NCI-H1048 (cell line): Measurements from ENCODE around the gene TAF1B.

Source experiments
- DNase-seq: peaks from one replicate; lab custom pipeline; 2025; lab: John Stamatoyannopoulos, UW

TAF1B gene

DNA sequence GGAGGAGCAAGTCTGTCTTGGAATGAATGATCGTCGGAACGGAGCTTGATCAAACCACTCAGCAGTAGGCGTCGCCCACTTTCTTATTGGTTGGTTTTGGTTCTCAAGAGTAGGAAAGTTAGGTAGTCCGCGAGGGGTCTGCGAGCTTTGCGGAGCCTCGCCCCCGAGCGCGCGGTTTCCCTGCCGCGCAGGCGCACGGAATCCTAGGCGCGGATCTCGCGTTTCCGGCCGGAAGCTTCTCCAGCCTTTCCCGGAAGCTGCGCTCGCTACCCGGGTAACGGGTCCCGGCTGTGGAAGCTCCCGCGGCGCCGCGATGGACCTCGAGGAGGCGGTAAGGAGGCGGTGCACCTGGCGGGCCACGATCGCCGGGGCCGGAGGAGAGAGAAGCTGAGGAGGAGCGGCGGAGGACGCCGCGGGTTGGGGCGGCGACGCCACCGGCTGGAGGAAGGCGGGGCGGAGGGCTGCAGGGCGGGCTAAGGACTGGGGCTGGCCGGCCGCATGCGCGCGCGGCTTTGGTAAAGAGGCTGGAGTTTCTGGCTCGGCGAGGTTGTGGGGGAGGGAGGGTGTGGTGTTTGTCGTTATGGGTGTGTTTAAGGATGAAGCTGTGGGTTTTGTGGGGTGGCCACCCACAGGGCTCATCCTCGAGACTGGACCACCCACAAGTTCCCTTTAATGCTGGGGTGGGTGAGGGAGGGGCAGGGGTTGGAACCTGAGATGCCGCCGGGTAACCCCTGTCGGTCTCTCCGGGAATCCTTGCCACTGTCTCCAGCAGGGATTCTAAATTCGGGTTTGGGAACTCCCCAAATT, at the start of gene TAF1B:
TAF1B (plus strand) TSS at position 246 of the 807 bp plus-strand sequence; CDS start at position 314, 68 bp downstream.
- peak; percentile 77 for DNase-seq

DNA sequence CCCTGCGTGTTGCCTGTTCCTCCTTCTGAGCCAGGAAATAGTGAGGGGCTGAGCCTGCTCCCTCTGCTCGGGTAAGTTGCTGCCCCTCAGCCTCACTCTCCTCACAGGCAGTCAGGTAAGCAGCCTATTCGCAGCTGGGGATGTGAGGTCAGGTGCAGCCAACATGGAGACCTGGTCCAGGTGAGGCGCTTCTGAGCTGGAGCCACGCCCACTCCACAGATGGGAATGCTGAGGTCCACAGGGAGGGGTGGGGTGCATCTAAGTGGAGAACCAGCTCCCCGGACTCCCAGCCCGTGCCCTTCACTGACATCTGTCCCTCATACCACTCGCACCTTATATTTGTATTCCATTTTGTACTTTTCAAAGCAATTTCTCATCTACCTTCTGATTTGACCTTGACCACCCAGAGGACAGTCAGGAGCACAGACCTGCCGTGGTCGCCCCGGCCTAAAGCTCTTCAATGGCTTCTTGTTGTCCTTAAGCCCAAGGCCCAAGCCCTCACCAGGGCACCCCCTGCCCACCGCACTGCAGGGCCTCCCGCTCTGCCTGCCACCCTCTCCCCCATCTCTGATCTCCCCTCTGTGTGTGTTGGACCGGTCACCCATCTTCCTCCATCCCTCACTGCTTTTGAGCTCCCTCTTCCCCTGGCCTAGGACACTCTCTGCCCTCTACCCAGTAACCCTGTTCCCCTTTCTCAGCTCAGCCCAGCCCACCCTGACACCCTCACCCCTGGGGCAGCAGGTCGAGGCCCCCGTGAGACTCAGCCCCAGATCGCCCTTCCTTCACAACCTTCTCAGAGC, 49.2 kb upstream of the TAF1B start:
- DNase-seq = no peak

DNA sequence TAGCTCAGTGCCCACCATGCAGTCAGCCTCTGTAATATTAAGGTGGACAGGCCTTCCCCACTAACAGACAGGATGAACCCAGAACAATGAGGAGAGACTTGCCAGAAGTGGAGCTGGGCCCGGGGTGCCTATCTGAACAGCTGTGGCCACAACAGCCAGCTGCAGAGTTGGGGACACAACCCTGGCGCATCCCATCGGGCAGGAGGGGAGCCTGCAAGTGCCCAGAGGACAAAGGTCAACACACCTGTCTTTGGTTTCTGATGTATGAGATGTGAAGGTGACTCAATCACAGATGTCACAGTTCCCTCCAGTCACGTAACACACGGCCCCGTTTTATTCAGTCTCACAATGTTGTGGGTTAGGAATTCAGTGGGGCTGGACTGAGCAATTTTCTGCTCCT, 48.2 kb upstream of the TAF1B start:
- DNase-seq = no peak

DNA sequence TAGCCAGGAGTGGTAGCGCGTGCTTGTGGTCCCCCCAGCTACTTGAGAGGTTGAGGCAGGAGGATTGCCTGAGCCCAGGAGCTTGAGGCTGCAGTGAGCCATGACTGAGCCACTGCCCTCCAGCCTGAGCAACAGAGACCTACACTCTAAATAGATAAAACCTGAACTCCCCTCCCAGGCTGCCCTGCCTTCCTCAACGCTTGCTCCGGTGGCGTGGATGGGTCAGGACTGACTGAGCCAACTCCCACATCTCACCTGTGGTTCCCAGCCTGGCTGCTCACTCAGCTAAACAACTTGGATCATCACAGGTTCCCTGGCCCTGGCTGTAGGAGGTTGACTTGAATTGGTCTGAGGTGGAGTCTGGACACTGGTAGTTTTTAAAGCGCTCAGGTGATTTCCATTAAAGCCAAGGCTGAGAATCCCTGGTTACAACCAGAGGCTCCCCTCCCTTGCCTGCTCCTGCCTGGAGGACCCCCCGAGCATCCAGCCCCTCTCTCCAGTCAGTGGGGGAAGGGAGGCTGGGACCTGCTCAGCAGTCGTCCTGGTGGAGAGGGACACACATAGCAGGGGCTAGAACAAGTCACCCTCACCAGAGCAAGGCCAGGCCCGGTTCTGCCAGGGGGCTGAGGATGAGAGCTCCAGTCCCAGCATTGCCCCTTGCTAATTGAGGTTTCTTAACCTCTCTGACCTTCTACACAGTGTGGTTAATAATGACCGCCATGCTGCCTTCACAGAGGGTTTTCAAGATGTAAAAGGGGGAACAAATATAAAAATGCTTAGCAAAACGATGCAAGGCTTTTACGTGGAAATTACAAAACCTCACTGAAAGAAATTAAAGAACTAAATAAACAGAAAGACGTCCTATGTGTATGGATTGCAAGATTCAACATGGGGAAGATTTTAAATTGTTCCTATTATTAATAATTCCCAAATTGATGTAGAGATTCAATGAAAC, 46.9 kb upstream of the TAF1B start:
- no peak for DNase-seq

DNA sequence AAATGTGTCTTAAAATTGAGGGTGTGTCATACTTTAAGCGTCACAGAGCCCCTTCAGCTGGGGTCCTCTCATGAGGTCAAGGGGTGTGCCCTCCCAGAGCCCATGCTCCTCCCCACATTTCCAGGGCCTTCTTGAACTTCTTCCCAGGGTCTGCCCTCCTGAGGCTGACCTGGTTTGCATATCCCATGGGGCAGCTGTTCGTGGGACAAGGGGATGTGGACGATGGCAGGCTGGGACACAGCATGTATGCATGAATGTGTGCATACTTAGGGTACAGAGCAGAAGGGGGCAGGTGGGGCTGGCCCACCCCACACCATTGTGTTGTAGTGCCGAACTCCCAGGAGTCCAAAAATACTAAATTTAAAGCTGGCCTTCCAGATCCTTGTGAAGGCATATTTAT, 46.2 kb upstream of the TAF1B start:
- no peak for DNase-seq

DNA sequence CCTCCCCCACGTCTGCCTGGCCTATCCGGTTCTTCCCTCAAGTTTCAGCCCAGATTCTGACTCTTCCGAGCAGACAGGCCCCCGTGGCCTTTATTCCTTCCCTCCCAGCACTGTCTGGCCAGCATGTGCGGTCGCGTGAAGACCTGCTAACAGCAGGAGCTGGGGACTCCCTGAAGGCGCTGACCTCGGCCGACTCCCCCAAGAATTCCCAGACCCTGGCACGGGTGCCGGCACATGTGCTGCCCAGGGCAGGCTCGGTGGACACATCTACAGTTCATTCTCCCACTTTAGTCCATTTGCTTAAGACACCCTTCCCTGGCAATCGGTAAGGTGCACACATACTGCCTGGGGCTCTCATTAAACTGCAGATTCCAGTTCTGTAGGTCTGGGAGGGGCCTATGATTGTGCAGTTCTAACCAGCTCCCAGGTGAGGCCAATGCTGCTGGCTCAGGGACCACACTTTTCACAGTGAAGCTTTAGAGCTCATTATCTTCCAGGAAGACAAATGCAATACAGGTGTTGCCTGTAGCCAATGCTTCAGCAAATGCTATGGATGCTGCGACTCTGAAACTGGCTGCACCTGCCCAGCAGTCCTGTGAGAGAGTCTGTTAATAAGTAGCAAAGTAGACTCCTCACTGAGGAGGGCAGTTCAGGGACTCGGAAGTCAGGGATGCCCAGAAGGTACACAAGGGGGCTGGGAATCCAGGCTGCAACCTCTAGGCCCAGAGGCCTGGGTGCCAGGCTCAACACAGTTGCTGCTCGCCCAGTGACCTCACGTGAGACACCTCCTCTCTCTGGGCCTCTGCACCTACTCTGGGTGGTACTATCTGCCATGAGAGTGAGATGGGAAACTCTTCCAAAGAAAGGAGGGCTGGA, 45.4 kb upstream of the TAF1B start:
- DNase-seq = no peak

DNA sequence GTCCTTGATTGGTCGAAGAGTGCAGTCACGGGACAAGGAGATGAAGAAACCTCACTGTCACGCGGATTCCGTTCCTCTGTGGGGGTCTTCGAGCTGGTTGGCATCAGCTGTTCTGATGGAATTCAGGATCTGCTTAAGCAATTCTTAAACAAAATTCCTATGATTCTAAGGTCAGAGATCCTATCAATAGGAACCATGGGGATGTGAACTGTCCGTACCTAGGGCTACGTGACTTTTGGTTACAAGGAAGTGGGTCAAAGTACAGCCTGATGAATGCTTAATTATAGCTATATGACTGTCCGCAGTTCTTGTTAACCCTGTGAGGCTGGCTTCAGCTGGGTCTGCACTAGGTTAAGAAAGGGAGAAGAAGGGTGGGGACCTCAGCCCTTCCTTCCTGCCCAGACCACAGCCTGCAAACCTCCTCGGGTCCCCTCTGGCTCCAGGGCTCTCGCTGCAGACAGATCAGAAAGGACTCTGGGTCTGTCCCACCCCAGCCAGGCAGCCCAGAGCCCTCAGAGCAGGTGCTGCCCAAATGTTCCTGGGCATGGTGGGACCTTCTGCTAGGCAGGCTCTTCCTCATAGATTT, 44.2 kb upstream of the TAF1B start:
- no peak for DNase-seq

DNA sequence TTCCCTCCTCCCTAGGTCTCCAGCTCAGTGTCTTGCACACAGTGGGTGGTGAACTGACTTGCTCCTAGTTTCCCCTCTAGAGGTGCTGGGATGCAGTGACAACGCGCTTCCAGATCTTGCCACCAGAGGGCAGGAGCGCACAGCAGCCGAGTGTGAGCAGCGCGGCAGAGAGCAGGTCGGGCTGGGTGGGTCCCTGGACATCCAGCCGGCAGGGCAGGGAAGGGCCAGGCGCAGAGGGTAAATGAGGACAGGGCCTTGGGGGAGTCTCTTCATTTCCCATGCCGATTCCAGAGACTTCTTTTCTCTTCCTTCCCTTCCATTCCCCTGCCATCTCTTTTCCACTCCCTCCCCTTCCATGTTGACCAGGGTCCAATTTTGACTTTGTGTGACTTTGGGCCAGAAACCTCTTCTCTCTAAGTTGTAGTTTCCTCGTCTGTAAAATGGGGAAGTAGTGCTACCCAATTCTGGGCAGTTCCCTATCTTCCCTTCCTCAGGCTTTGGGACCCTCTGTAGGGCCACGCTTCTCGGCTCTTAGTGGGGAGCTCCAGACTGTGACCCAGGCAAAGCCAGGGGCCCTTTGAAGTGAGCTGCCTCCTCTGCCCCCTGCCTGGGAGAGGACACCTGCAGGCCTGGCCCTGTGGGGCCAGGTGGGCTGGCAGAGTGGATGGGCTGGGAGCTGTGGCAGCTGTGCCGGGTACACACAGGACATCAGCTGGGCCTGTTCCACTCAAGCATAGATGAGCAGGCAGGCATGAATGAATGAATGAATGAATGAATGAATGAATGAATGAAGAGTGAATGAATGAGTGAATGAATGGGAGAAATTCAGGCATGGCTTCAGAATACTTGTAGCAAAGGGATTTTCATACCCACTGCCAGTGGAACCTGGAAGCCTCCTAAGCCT, 43.3 kb upstream of the TAF1B start:
- DNase-seq = no peak

DNA sequence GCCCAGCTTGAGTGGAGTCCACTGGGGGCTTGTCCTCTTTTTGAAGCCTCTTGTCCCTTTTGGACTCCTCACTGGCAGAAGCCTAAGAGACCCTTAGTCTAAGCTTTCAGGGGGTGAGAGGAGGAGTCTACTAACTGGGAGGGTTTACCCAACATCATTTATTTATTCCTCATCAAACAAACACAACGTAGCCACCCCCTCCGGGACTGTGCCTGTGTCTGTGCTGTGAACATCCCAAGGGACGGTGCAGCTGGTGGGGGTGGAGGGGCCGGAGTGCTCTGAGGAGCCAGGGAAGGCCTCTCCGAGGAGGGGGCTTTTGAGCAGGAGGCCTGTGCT, 42.7 kb upstream of the TAF1B start:
- no peak for DNase-seq

DNA sequence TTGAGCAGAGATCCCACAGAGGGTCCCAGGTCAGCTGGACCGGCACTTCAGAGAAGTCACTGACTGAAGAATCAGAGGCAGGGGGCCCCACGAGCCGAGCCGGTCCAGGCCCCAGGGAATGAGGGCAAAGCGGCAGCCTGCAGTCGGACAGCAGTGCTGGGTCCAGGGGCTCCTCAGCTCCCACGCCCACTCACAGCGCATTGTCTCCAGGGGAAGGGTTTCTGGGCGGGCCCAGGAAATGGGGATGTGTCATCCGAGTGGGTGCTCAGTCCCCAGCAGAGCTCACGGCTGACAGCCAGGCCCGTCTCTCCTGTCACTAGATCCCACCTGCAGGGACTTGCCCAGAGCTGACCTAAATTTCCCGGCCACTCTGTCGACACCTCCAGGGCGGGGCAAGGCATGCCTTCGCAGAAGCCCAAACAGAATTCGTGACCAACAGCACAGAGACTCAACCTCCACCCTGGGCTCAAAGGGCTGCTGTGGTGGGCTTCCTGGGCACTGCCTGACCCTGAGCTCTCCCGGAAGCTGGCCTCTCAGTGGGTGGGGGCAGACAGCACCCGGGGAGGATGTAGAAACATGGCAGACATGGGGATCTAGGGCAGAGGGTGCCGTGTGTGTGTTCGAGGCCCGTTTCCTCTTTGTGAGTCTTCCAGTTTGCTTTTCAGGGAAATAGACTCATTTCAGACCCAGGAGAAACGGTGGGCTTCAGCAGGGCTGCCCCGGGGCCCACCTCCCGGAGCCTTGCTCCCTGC, 42.1 kb upstream of the TAF1B start:
- DNase-seq = no peak

DNA sequence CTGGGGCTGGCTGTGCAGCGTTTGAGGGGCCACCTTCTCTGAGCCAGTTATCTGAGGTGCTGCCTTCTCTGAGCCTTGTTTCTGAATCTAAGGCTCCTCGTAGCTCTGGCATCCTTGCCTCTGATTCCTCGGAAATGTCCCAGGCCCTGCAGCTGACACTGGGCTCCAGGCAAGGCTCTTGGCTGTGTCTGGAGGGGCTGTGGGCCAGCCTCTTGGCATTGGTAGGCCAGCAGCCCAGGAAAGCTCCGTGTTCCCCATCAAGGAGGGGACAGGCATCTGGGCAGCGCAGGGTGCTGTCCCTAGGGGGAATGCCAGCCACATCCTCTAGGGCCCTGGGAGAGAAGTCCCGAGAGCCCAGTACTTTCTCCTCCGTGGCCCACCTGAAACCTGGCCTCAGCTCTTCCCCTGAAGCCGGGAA, 40.7 kb upstream of the TAF1B start:
- DNase-seq = no peak

DNA sequence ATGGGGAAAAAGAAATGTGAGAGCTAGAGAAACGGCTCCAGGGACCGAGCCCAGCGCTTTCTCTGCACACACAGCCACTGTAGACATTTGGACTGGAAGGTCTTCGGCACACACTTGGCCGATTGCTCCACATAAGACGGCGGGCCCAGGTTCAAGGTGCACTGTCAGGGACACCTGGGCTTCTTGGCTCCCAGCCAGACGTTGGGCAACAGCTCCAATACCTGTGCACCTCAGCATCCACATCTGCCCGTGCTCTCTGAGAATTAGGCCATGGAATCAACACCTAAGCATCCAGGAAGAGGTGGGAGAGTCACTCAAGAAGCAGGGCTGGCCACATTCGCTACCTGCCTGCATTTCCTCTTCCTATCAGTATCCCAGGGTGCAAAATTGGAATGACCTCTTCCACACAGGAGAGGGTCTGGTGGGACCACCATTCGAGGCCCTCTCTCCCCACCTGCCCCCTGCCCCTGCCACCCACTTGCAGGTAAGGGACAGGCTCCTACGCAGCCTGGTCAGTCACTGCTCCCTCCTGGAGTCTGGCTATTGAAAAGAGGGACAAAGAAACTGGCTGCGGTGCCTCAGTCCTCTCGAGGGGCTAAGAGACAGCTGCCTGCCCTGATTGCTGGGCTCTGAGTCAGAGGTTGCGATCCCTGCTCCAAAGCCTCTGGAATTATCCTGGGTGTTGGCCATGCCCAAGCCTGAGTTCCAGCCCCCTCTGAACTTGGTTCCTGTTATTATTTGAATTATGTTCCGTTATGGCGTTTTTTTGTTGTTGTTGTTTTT, 40.1 kb upstream of the TAF1B start:
- DNase-seq = no peak

DNA sequence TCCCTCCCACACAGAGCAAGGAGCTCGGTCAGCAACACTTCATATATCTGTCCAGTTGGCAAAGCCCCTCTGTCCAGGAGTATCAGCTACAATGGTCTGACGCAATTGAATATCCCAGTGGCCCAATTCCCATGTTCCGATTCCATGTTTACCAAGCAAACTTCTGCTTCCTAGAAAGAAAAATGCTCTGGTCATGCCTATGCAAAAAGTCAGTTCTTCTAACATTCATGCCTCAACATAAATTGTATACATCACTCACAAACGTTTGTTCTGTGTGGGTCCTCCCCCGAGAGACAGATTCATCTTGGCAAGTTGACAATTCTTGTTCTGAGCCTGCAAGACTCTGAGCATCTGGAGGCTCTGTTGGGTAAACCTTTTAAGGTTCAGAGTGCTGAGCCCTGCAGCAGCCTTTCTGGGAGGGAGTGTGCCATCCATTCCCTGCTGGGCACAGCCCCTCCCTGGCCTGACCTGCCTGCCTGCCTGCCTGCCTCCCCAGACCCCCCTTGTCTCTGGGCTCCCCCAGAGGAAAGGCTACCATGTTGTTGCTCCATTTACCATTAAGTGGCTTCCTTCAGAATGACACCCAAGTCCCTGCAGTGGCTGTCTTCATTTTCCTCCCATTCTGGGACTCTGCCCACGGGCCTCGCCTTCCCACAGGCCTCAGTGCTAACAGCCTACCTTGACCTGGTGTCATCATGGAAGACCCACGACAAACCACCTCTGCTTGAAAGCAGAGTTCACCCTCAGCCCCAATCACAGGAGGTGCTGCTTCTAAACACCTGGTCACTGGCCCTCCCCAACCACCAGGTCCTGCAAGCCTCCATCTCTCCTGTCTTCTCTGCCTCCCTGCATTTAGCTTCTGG, 37.6 kb upstream of the TAF1B start:
- DNase-seq = no peak

DNA sequence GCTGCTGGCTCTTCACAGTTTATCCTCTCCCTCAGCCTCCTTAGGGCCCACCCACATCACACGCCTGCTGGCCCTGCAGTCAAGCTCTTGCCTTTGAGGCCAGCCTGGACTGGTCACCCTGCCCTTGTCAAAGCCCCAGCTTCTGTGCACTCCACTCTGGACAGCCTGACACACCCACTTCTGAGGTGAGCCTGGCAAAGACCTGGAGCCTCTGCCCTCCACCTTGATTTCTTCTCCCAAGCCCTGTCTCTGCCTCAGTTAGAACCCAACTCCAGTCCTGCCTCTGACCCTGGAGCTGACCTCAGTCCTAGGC, 37.0 kb upstream of the TAF1B start:
- no peak for DNase-seq

DNA sequence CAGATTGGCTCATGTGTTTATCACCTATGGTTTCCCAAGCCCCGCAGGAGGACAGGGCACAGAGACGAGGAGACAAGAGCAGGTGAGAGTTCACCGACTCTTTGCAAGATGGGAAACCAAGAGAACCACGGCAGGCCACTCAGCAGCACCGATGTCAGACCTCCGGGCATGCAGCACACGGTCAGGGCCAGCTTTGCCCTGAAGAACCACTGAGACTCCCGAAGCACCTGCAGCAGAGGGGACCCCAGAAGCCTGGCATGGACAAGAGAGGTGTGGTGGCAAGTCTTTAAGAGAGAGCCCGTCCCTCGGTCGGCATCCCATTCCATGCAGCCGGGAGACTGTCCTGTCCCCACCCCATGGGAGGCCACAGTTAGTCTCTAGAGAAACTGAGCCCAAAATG, 36.6 kb upstream of the TAF1B start:
- no peak for DNase-seq

DNA sequence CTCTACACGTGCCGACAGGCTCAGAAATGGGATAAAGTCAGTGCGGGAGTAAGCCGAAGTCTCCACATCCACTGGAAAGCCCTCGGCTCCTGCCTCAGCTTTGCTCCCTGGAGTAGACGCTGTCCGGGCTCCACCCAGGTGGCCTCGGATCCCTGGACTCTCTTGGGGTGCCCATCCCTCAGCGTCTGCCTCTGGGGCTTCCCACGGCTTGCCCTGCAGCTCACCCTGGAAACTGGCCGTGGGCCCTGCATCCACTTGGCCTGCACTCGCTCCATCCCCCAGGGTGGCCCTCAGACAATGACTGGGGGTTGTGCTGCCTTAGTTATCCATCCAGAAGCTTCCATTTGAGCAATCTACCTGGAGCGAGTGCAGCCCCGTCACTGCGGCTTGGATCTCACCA, 36.2 kb upstream of the TAF1B start:
- DNase-seq = no peak

DNA sequence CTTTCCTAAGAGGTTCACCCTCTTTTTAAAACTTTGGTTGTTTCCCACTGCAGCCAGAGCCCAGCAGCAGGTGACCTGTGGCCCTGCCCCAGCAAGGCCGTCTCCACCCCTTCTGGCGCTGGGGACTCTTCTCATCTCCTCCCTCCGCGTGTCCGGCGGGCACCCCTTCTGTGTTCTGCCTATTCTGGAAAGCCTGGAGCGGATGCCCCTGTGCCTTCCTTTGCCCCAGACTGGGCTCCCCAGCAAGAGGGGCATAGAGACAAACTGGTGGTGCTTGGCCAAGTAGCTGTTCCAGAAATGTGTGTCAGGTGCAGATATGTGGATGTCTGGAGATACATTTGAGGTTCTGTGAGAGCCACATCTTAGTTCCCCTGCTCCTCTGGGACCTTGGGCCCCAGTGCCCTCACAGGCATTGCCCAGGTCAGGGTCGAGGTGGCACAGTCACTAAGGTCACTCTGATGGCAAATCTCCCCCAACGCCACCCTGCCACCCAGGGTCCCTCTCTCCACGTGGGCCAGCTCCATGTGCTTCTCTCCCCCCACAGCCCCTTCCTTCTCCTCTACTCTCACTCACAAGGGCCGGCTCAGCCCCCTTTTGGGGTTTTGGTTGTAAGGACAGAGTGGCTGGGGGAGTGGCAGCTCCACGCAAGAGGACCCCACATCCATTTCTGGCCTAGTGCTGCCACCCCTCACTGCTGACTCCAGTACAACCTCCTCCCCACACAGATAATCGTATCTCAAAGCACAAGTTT, 35.5 kb upstream of the TAF1B start:
- DNase-seq = no peak
